CD14-positive monocyte (primary cell): ENCODE results near the gene MASP1. TPM values are rescaled to one million over a fixed set of nuclear protein-coding genes. Genes with fewer than 3 reads are reported as not detected.

Experiments
- DNase-seq, 3 donors: peaks; one replicate each; pipeline ENCODE4 v3.0.0-alpha.2; 2011 to 2022
- H2AFZ ChIP-seq: 2 replicates; pipeline ENCODE4 v1.6.0; 2012; ENCODE audit warnings: mild to moderate bottlenecking, low read depth, low read length, inconsistent platforms; ENCODE audit not compliant: insufficient read depth, poor library complexity, severe bottlenecking
- H3K27ac ChIP-seq, 2 donors: 1 replicate in 1 of 2; 2 replicates in 1 of 2; pipeline ENCODE4 v1.5.1; 2012 to 2013; ENCODE audit warnings: low read length in 2 of 2, control low read depth in 1 of 2, inconsistent platforms in 1 of 2, low read depth in 1 of 2, mild to moderate bottlenecking in 1 of 2
- H3K27me3 ChIP-seq, 2 donors: one replicate each; pipeline versions ENCODE4 v1.6.0 to v1.6.1; 2011 to 2013; ENCODE audit warnings: low read length in 2 of 2; ENCODE audit not compliant: control insufficient read depth in 2 of 2, insufficient read depth in 2 of 2
- H3K36me3 ChIP-seq, 2 donors: replicated peaks in 1 of 2; 1 replicate in 1 of 2; 2 replicates in 1 of 2; pipeline versions ENCODE4 v1.5.1 to v1.6.1; 2012 to 2013; ENCODE audit warnings: low read length in 2 of 2, control low read depth in 1 of 2, inconsistent platforms in 1 of 2, mild to moderate bottlenecking in 1 of 2; ENCODE audit not compliant: insufficient read depth in 2 of 2, control insufficient read depth in 1 of 2
- H3K4me1 ChIP-seq, 2 donors: 1 replicate in 1 of 2; 2 replicates in 1 of 2; pipeline versions ENCODE4 v1.5.1 to v1.6.1; 2012 to 2013; ENCODE audit warnings: low read length in 2 of 2, control low read depth in 1 of 2, inconsistent platforms in 1 of 2, mild to moderate bottlenecking in 1 of 2, moderate library complexity in 1 of 2; ENCODE audit not compliant: insufficient read depth in 2 of 2, control insufficient read depth in 1 of 2
- H3K4me2 ChIP-seq: replicated peaks from 2 replicates; pipeline ENCODE3; 2012; ENCODE audit warnings: low read length, moderate library complexity, mild to moderate bottlenecking; ENCODE audit not compliant: poor library complexity, severe bottlenecking; ENCODE audit errors: extremely low read depth
- H3K4me3 ChIP-seq, 3 experiments: fragments of 200-600 bp in 1 of 3; sonication (generic) in 1 of 3; replicated peaks in 1 of 3; 1 replicate in 2 of 3; 2 replicates in 1 of 3; pipeline ENCODE4 v1.5.1; 2011 to 2013; ENCODE audit warnings: low read length in 3 of 3, mild to moderate bottlenecking in 3 of 3, control low read depth in 2 of 3, low read depth in 2 of 3, inconsistent platforms in 1 of 3, moderate library complexity in 1 of 3
- H3K79me2 ChIP-seq: 2 replicates; pipeline ENCODE4 v1.6.0; 2012; ENCODE audit warnings: mild to moderate bottlenecking, control low read depth, inconsistent platforms, low read length, moderate library complexity; ENCODE audit not compliant: insufficient read depth
- H3K9ac ChIP-seq: 2 replicates; pipeline ENCODE4 v1.6.0; 2017; ENCODE audit warnings: low read length, mild to moderate bottlenecking; ENCODE audit not compliant: insufficient read depth, poor library complexity, severe bottlenecking
- H3K9me3 ChIP-seq, 2 donors: replicated peaks in 1 of 2; 1 replicate in 1 of 2; 2 replicates in 1 of 2; pipeline versions ENCODE4 v1.5.1 to v1.6.1; 2012 to 2013; ENCODE audit warnings: low read length in 2 of 2, control low read depth in 1 of 2; ENCODE audit not compliant: control insufficient read depth in 1 of 2, insufficient read depth in 1 of 2
- H4K20me1 ChIP-seq: 2 replicates; pipeline ENCODE4 v1.6.0; 2012; ENCODE audit warnings: mild to moderate bottlenecking, low read length, control low read depth, moderate library complexity; ENCODE audit not compliant: insufficient read depth
- H3K27ac Mint-ChIP-seq, 7 donors: one replicate each; pipeline ENCODE4 v1.8.0; 2020; ENCODE audit warnings: mild to moderate bottlenecking in 7 of 7, mixed read lengths in 7 of 7, moderate library complexity in 6 of 7, inconsistent platforms in 2 of 7
- H3K27me3 Mint-ChIP-seq, 3 donors: one replicate each; pipeline ENCODE4 v1.8.0; 2021 to 2022; ENCODE audit warnings: low read depth in 3 of 3, mild to moderate bottlenecking in 3 of 3, mixed read lengths in 3 of 3, moderate library complexity in 3 of 3, inconsistent platforms in 1 of 3
- H3K36me3 Mint-ChIP-seq, 2 donors: one replicate each; pipeline ENCODE4 v1.8.0; 2020; ENCODE audit warnings: mixed read lengths in 2 of 2, inconsistent platforms in 1 of 2, mild to moderate bottlenecking in 1 of 2
- H3K4me1 Mint-ChIP-seq: one replicate; pipeline ENCODE4 v1.8.0; 2020; ENCODE audit warnings: mild to moderate bottlenecking, mixed read lengths
- H3K4me3 Mint-ChIP-seq, 2 donors: one replicate each; pipeline ENCODE4 v1.8.0; 2020; ENCODE audit warnings: mild to moderate bottlenecking in 2 of 2, mixed read lengths in 2 of 2, moderate library complexity in 1 of 2
- H3K9me3 Mint-ChIP-seq, 7 donors: one replicate each; pipeline ENCODE4 v1.8.0; 2020 to 2022; ENCODE audit warnings: mixed read lengths in 7 of 7, mild to moderate bottlenecking in 6 of 7, moderate library complexity in 6 of 7, inconsistent platforms in 2 of 7
- CTCF ChIP-seq: fragments of 200-600 bp; IDR thresholded peaks from one replicate; pipeline ENCODE4 v1.8.0; 2022; ENCODE audit warnings: antibody characterized with exemption, mild to moderate bottlenecking
- WGBS: methylation state at CpG from one replicate; pipeline ENCODE4 v1.1.5; 2013; ENCODE audit warnings: missing lambda C conversion rate; ENCODE audit not compliant: insufficient coverage; 5-methylcytosine and 5-hydroxymethylcytosine counted together
- intact Hi-C, 2 donors: fragments of 100-400 bp; cut with micrococcal nuclease; formaldehyde crosslinking; loops; one replicate each; pipeline versions ENCODE4 v1.15.0 to v1.15.1; 2023
- polyA plus RNA-seq, 3 donors: library from polyadenylated mRNA; depleted of rRNA in 1 of 3; unstranded in 2 of 3; stranded (reverse) in 1 of 3; fragments of 300-500 nt in 2 of 3; fragments of >200 nt in 1 of 3; fragmentation: Illumina TruSeq in 2 of 3; gene quantifications; 1 replicate in 2 of 3; 2 replicates in 1 of 3; pipeline ENCODE4 v1.2.3, GENCODE V29; 2012 to 2021

Gene MASP1
- polyA plus RNA-seq, 3 donors = not detected

DNA sequence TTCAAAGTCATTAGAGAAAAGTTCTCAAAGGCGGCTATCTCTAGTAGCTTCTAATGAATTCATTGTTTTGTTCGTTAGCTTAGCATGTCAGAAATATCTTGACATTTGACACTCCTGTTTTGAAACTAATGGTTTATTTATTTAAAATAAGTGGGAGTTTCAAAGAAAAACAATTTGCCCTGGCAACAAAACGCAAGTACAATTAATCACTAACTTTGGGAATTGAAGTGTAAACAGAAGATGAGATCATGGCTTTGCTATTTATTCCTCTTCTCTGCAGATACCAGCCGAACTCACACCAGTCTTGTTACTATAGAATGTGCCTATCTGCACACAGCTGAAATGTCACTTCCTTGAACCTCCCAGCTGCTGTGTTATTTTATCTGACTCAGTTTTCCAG lies 27.5 kb downstream of the MASP1 start:
- Histone ChIP-seq H2AFZ (no peak overlapping the region), H3K4me1 (no peaks in the 10 kb centered on the region), H3K27ac (no peak overlapping the region), H3K9ac (no peak overlapping the region), H3K9me3 (peaks cover 0 to 3% of the 10 kb centered on the region in 2 donors), H4K20me1 (no peaks in the 10 kb centered on the region), H3K27me3 (no peaks in the 10 kb centered on the region), H3K79me2 (no peaks in the 10 kb centered on the region), H3K36me3 (no peaks in the 10 kb centered on the region), H3K4me3 (no peak overlapping the region), H3K4me2 (no peak overlapping the region)
- WGBS = no CpG with 5 or more reads among the region's 4 CpGs
- DNase-seq = no peak
- no peak overlapping the region for H3K4me3 Mint-ChIP-seq
- H3K9me3 Mint-ChIP-seq = peaks cover 3 to 18% (median 7%) of the 10 kb centered on the region in 7 donors
- intact Hi-C loops = no loop called here
- no peaks in the 10 kb centered on the region for H3K36me3 Mint-ChIP-seq
- no peaks in the 10 kb centered on the region for H3K4me1 Mint-ChIP-seq
- no peak overlapping the region for H3K27ac Mint-ChIP-seq
- TF ChIP-seq CTCF = no peak
- H3K27me3 Mint-ChIP-seq = peaks cover 0 to 3% (median 2%) of the 10 kb centered on the region in 3 donors

DNA sequence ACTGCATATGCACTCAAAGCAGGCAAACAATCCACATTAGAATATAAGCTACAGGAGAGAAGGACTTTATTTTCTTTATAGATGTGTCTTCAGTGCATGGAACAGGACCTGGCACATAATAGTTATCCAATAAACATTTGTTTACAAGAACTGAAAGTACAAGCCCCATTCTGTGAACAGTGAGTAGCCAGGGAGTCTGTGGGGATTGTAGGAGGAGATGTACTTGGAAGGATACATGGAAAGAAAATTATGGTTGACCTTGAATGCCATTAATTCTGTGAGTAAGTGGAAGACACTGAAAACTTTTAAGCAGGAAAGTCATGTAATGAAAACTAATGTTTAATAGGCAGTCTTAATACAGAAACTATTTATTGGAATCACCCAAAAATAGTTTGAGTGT lies 28.3 kb downstream of the MASP1 start:
- no peaks in the 10 kb centered on the region for H3K79me2 ChIP-seq
- peaks cover 0 to 12% (median 1%) of the 10 kb centered on the region in 7 donors for H3K9me3 Mint-ChIP-seq
- no peak for DNase-seq
- no peak for TF ChIP-seq CTCF
- no peak overlapping the region for H3K27ac ChIP-seq
- no peaks in the 10 kb centered on the region for H4K20me1 ChIP-seq
- H3K27me3 Mint-ChIP-seq = peaks cover 0 to 3% (median under 1%) of the 10 kb centered on the region in 3 donors
- no peaks in the 10 kb centered on the region for H3K4me1 ChIP-seq
- peaks cover 0 to 3% of the 10 kb centered on the region in 2 donors for H3K9me3 ChIP-seq
- H3K4me2 ChIP-seq = no peak overlapping the region
- H3K9ac ChIP-seq = no peak overlapping the region
- no peak overlapping the region for H3K4me3 ChIP-seq
- H3K4me3 Mint-ChIP-seq = no peak overlapping the region
- no peaks in the 10 kb centered on the region for H3K27me3 ChIP-seq
- no peaks in the 10 kb centered on the region for H3K4me1 Mint-ChIP-seq
- H3K36me3 Mint-ChIP-seq = no peaks in the 10 kb centered on the region
- no peak overlapping the region for H2AFZ ChIP-seq
- H3K27ac Mint-ChIP-seq = no peak overlapping the region
- no peaks in the 10 kb centered on the region for H3K36me3 ChIP-seq
- intact Hi-C loops = no loop called here
